ENCODE measurements around the gene C1QTNF12.

DNA sequence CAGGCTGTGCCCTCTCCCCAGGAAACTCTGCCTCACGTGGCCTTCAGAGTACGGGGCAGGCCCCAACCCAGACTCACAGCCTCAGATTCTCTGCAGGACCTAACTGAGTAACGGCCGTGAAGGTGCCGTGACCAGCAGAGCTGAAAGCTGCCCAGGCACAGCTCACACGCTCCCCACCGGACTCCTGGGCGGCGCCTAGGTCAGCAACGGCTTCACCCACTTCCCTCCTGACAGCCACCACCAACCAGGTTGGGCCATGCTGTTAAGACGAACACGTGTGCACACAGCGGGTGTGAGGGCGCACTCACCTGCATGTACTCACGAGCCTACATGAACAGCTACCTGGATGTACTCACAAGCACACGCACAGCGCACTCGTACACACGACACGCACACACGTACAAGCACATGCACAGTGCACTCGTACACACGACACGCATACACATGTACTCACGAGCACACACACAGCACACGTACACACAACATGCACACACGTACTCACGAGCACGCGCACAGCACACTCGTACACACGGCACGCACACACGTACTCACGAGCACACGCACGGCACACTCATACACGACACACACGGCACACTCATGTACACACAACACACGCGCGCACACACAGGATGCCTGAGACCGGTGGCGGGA, 23.8 kb downstream of the C1QTNF12 start:
- TF ChIP-seq POLR2A (IDR thresholded peaks at IDR 0.05) (no peak), CTCF (IDR thresholded peaks at IDR 0.05) (no peak), EP300 (IDR thresholded peaks at IDR 0.05) (no peak), POLR2AphosphoS5 (IDR thresholded peaks at IDR 0.05) (no peak)

Measured in suprapubic skin (tissue), 4 donors.